Measurements from ENCODE around the gene CAB39L.

- no peak for TF ChIP-seq CTCF (conservative IDR thresholded peaks at IDR 0.05; ENCODE audit: low read length)
- TF ChIP-seq EZH2phosphoT487 (IDR thresholded peaks at IDR 0.05; ENCODE audit: borderline replicate concordance, low read depth, low read length) = no peak
These were observed 75.2 kb downstream of the CAB39L start for GRCh38 chr13:49368688-49369087.
